Activated CD4-positive, alpha-beta T cell treated with anti-CD3 and anti-CD28 coated beads, Interleukin-2, amount 10 ng/mL, durations not matched to agents 24 days and 14 days (primary cell): Measurements from ENCODE around the gene CPED1. TPM values are rescaled to one million over a fixed set of nuclear protein-coding genes. Genes with fewer than 3 reads are reported as not detected.
A peak's percentile ranks its signal among the peaks of the same experiment; 100 is the strongest.
"Not testable (repeated sequence)": the region's sequence is repeated elsewhere in the genome, so short reads cannot be mapped to it uniquely, and the experiment has no call there.

ENCODE experiments used
- DNase-seq: peaks from one replicate; pipeline ENCODE4 v3.0.0; 2022
- H3K27ac Mint-ChIP-seq: one replicate; pipeline ENCODE4 v1.8.0; 2022; ENCODE audit warnings: mild to moderate bottlenecking, mixed read lengths
- H3K27me3 Mint-ChIP-seq: one replicate; pipeline ENCODE4 v1.8.0; 2022; ENCODE audit warnings: mixed read lengths
- H3K36me3 Mint-ChIP-seq: one replicate; pipeline ENCODE4 v1.8.0; 2022; ENCODE audit warnings: low read depth, mild to moderate bottlenecking, mixed read lengths
- H3K4me1 Mint-ChIP-seq: one replicate; pipeline ENCODE4 v1.8.0; 2021; ENCODE audit warnings: mixed read lengths
- H3K4me3 Mint-ChIP-seq: one replicate; pipeline ENCODE4 v1.8.0; 2022; ENCODE audit warnings: mild to moderate bottlenecking, moderate library complexity, mixed read lengths
- H3K9me3 Mint-ChIP-seq: one replicate; pipeline ENCODE4 v1.8.0; 2021; ENCODE audit warnings: mixed read lengths
- intact Hi-C: fragments of 100-400 bp; cut with micrococcal nuclease; formaldehyde crosslinking; loops from one replicate; pipeline ENCODE4 v1.15.1; 2023
- total RNA-seq: library from RNA; stranded (reverse); gene quantifications from 2 replicates; pipeline ENCODE4 v1.2.3, GENCODE V29; 2022

Gene CPED1
- total RNA-seq, 1 donor from 2014 or later: not detected

GRCh38 chr7:121196286-121196685 is 207.8 kb downstream of the CPED1 start:
- Mint-ChIP-seq H3K9me3 (no peaks in the 10 kb centered on the region), H3K36me3 (no peaks in the 10 kb centered on the region), H3K27ac (no peak overlapping the region), H3K4me3 (no peak overlapping the region), H3K4me1 (no peaks in the 10 kb centered on the region), H3K27me3 (peaks cover 1% of the 10 kb centered on the region)
- intact Hi-C loops: no loop called here
- DNase-seq: no peak

GRCh38 chr7:121197455-121197854 is 208.9 kb downstream of the CPED1 start:
- no peaks in the 10 kb centered on the region for H3K9me3 Mint-ChIP-seq
- H3K27ac Mint-ChIP-seq: no peak overlapping the region
- H3K27me3 Mint-ChIP-seq: peaks cover 1% of the 10 kb centered on the region
- intact Hi-C loops: no loop called here
- no peak for DNase-seq
- no peak overlapping the region for H3K4me3 Mint-ChIP-seq
- no peaks in the 10 kb centered on the region for H3K4me1 Mint-ChIP-seq
- H3K36me3 Mint-ChIP-seq: no peaks in the 10 kb centered on the region

- no peak for DNase-seq
- intact Hi-C loops: no loop called here
- H3K27me3 Mint-ChIP-seq: peaks cover 4% of the 10 kb centered on the region
- H3K4me1 Mint-ChIP-seq: no peaks in the 10 kb centered on the region
- H3K9me3 Mint-ChIP-seq: no peaks in the 10 kb centered on the region
- no peak overlapping the region for H3K4me3 Mint-ChIP-seq
- no peaks in the 10 kb centered on the region for H3K36me3 Mint-ChIP-seq
- H3K27ac Mint-ChIP-seq: no peak overlapping the region
Observed at GRCh38 chr7:121198502-121198901, 210.0 kb downstream of the CPED1 start.

DNA sequence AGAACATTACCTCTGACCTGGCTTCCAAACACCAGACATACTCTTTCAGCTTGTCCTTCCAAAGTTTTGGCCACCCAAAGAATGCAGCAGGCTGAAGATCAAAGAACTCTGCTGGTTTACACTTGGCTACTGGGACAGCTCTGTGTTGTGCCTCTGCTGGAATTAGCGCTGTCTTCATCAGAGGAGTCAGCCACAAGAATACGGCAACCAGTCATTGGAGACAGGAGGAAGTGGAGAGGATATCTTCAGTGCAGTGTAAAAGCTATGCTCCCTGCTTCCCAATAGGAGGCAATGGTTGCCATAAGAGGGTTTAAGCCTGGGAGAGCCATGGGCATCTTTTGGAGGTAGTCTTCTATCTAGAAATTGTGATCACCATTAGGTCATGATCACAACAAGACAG is 213.6 kb downstream of the CPED1 start:
- intact Hi-C loops: no loop called here
- H3K27me3 Mint-ChIP-seq: peaks cover 5% of the 10 kb centered on the region
- DNase-seq: no peak
- H3K9me3 Mint-ChIP-seq: no peaks in the 10 kb centered on the region
- H3K36me3 Mint-ChIP-seq: no peaks in the 10 kb centered on the region
- H3K4me3 Mint-ChIP-seq: no peak overlapping the region
- H3K27ac Mint-ChIP-seq: no peak overlapping the region
- H3K4me1 Mint-ChIP-seq: no peaks in the 10 kb centered on the region

GRCh38 chr7:121202834-121203233 is 214.3 kb downstream of the CPED1 start:
- Mint-ChIP-seq H3K4me3 (no peak overlapping the region), H3K27me3 (peaks cover 5% of the 10 kb centered on the region), H3K36me3 (no peaks in the 10 kb centered on the region), H3K27ac (peak overlapping the region; percentile 39), H3K4me1 (no peaks in the 10 kb centered on the region), H3K9me3 (no peaks in the 10 kb centered on the region)
- intact Hi-C loops: no loop called here
- DNase-seq: no peak

GRCh38 chr7:121204537-121204936 is 216.0 kb downstream of the CPED1 start:
- intact Hi-C loops: no loop called here
- H3K4me3 Mint-ChIP-seq: no peak overlapping the region
- no peak for DNase-seq
- H3K9me3 Mint-ChIP-seq: no peaks in the 10 kb centered on the region
- no peak overlapping the region for H3K27ac Mint-ChIP-seq
- peaks cover 5% of the 10 kb centered on the region for H3K27me3 Mint-ChIP-seq
- no peaks in the 10 kb centered on the region for H3K36me3 Mint-ChIP-seq
- no peaks in the 10 kb centered on the region for H3K4me1 Mint-ChIP-seq

DNA sequence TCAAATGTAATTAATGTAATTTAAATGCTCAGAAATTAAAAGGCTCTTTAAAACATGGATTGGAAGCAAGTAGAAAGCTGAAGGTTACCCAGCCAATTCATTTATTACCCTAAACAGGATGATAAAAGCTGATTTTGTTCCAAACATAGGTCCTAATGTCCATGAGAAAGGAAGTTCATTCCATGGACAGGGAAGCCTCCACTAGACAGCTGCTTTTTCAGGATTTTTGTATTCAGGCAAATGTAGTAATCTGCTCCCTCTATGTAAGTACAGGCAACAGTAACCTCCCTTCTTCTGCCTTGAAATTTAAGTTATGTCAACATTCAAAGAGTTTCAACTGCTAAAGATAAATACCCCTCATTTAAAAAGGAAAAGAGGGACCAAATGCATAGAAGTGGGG is 217.3 kb downstream of the CPED1 start:
- Mint-ChIP-seq H3K4me1 (no peaks in the 10 kb centered on the region), H3K27me3 (peaks cover 7% of the 10 kb centered on the region), H3K4me3 (no peak overlapping the region), H3K27ac (no peak overlapping the region), H3K9me3 (no peaks in the 10 kb centered on the region), H3K36me3 (no peaks in the 10 kb centered on the region)
- intact Hi-C loops: no loop called here
- no peak for DNase-seq

- no peaks in the 10 kb centered on the region for H3K4me1 Mint-ChIP-seq
- no peak for DNase-seq
- H3K36me3 Mint-ChIP-seq: no peaks in the 10 kb centered on the region
- intact Hi-C loops: no loop called here
- peaks cover 2% of the 10 kb centered on the region for H3K27me3 Mint-ChIP-seq
- no peak overlapping the region for H3K4me3 Mint-ChIP-seq
- no peaks in the 10 kb centered on the region for H3K9me3 Mint-ChIP-seq
- no peak overlapping the region for H3K27ac Mint-ChIP-seq
Observed at GRCh38 chr7:121211253-121211652, 222.7 kb downstream of the CPED1 start.

- Mint-ChIP-seq H3K4me3 (no peak overlapping the region), H3K9me3 (no peaks in the 10 kb centered on the region), H3K27me3 (peaks cover 2% of the 10 kb centered on the region), H3K27ac (no peak overlapping the region), H3K4me1 (no peaks in the 10 kb centered on the region), H3K36me3 (no peaks in the 10 kb centered on the region)
- DNase-seq: no peak
- intact Hi-C loops: no loop called here
Observed at GRCh38 chr7:121212036-121212435, 223.5 kb downstream of the CPED1 start.

DNA sequence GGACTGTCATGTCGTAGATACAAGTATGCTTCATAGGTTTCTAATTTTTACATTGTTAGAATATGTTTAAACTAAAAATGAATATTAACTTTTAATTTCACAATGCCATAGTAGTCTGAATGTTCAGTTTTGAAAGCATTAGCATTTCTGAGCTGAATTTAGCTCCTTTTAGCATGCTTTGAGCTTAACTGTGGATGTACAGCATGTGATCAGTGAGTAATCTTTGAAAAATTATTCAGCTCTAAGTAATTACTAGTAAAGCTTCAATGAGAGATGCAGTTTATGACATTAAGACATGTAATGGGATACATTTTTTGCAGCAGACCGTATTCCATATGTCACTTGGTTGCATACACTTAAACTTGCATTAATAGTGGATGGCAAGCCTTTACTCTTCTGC is 226.1 kb downstream of the CPED1 start:
- DNase-seq: no peak
- Mint-ChIP-seq H3K27me3 (peaks cover 2% of the 10 kb centered on the region), H3K9me3 (no peaks in the 10 kb centered on the region), H3K4me1 (no peaks in the 10 kb centered on the region), H3K4me3 (no peak overlapping the region), H3K36me3 (no peaks in the 10 kb centered on the region), H3K27ac (no peak overlapping the region)
- intact Hi-C loops: no loop called here

DNA sequence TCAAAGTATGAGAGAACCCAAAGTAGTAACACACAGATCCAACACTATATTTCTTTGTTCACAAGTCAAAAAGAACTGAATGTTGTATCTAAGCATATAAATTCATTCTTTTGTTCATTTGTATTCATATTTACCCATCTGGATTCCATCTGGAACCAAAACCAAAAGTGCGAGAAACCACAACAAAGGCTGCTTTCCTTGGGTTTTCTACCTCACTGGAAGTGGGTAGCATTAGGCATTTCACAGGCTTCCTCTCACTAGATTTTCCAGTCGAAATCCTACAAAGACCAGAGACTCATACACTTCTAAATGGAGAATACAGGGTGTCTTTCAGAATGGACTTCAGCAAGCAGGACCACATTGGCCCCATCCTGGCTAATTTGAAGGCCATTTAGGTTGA is 230.5 kb downstream of the CPED1 start:
- Mint-ChIP-seq H3K4me3 (no peak overlapping the region), H3K27ac (no peak overlapping the region), H3K27me3 (no peaks in the 10 kb centered on the region), H3K4me1 (no peaks in the 10 kb centered on the region), H3K9me3 (peaks cover 6% of the 10 kb centered on the region), H3K36me3 (no peaks in the 10 kb centered on the region)
- intact Hi-C loops: no loop called here
- DNase-seq: no peak

- H3K4me1 Mint-ChIP-seq, H3K4me3 Mint-ChIP-seq, H3K27me3 Mint-ChIP-seq, H3K27ac Mint-ChIP-seq, intact Hi-C loops, DNase-seq, H3K9me3 Mint-ChIP-seq, H3K36me3 Mint-ChIP-seq: not testable (repeated sequence)
Observed at GRCh38 chr7:121221108-121221507, 232.6 kb downstream of the CPED1 start.

DNA sequence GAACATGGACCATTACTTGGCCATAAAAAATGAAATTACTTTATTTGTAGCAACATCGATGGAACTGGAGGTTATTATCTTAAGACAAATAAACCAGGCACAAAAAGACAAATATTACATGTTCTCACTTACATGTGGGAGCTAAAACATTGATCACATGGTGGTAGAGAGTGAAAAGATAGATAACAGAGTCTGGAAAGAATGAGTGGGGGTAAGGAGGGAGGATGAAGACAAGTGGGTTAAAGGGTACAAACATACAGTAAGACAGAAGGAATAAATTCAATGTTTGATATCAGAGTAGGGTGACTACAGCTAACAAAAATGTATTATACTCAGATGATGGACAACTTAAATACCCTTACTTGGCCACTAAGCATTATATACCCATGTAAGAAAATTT is 240.3 kb downstream of the CPED1 start:
- intact Hi-C loops: no loop called here
- peaks cover 2% of the 10 kb centered on the region for H3K27me3 Mint-ChIP-seq
- H3K4me3 Mint-ChIP-seq: no peak overlapping the region
- H3K27ac Mint-ChIP-seq: no peak overlapping the region
- no peaks in the 10 kb centered on the region for H3K36me3 Mint-ChIP-seq
- no peak for DNase-seq
- no peaks in the 10 kb centered on the region for H3K9me3 Mint-ChIP-seq
- H3K4me1 Mint-ChIP-seq: no peaks in the 10 kb centered on the region

- H3K9me3 Mint-ChIP-seq: no peaks in the 10 kb centered on the region
Observed at GRCh38 chr7:121235201-121235600, 246.7 kb downstream of the CPED1 start.

DNA sequence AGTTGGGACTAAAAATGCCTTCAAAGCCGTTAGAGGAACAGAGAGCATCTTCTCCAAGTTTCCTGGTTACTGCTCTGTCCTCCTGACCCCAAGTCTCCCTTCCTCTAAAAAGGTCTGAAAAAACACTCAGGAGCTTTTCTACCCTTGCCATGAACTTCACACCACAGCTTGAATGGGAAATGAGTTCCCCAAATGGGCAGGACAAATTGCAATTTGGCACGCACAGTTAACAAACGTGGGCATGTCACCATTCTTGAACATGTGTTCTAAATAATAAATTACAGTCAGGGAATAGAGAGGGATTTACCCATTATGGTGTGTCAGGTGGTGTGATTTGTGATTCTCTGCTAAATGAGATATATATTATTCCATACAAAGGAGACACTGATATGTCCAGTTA is 249.1 kb downstream of the CPED1 start:
- DNase-seq: no peak
- Mint-ChIP-seq H3K27ac (no peak overlapping the region), H3K4me3 (no peak overlapping the region), H3K27me3 (no peaks in the 10 kb centered on the region), H3K36me3 (no peaks in the 10 kb centered on the region), H3K4me1 (no peaks in the 10 kb centered on the region), H3K9me3 (no peaks in the 10 kb centered on the region)
- intact Hi-C loops: no loop called here

More at GRCh38 chr7:121235201-121235600, 246.7 kb downstream of the CPED1 start:
- intact Hi-C loops: no loop called here
- DNase-seq: no peak
- Mint-ChIP-seq H3K4me3 (no peak overlapping the region), H3K4me1 (no peaks in the 10 kb centered on the region), H3K27ac (no peak overlapping the region), H3K27me3 (peaks cover 2% of the 10 kb centered on the region), H3K36me3 (no peaks in the 10 kb centered on the region)
